Mesendoderm (in vitro differentiated cells): Measurements from ENCODE around the gene KRTAP12-3.

Source experiments
- DNase-seq: peaks from one replicate; pipeline ENCODE4 v3.0.0; 2013
- H2AK5ac ChIP-seq: 2 replicates; pipeline ENCODE4 v1.6.1; 2013; ENCODE audit warnings: low read length, inconsistent platforms
- H2BK120ac ChIP-seq: 2 replicates; pipeline ENCODE4 v1.6.1; 2013; ENCODE audit warnings: low read depth, mild to moderate bottlenecking, low read length, moderate library complexity, mixed read lengths
- H2BK15ac ChIP-seq: replicated peaks from 2 replicates; pipeline ENCODE4 v1.6.1; 2013; ENCODE audit warnings: low read depth, mild to moderate bottlenecking, moderate library complexity
- H2BK5ac ChIP-seq: 2 replicates; pipeline ENCODE4 v1.6.1; 2013; ENCODE audit warnings: low read length, inconsistent platforms
- H3K18ac ChIP-seq: 2 replicates; pipeline ENCODE4 v1.6.1; 2013; ENCODE audit warnings: mild to moderate bottlenecking, low read length, mixed read lengths
- H3K23ac ChIP-seq: one replicate; pipeline ENCODE4 v1.6.1; 2013; ENCODE audit warnings: low read length
- H3K27ac ChIP-seq: 2 replicates; pipeline ENCODE4 v1.5.1; 2013; ENCODE audit warnings: low read depth, mild to moderate bottlenecking, inconsistent platforms, low read length, moderate library complexity
- H3K27me3 ChIP-seq: 2 replicates; pipeline ENCODE4 v1.6.1; 2013; ENCODE audit warnings: low read length, control low read depth, mild to moderate bottlenecking, inconsistent platforms; ENCODE audit not compliant: insufficient read depth, poor library complexity
- H3K36me3 ChIP-seq: 2 replicates; pipeline ENCODE4 v1.6.1; 2013; ENCODE audit warnings: low read length, inconsistent platforms; ENCODE audit not compliant: control insufficient read depth, insufficient read depth
- H3K4ac ChIP-seq: one replicate; pipeline ENCODE4 v1.6.1; 2013; ENCODE audit warnings: low read depth, mild to moderate bottlenecking, low read length, moderate library complexity
- H3K4me1 ChIP-seq: 2 replicates; pipeline ENCODE4 v1.6.1; 2013; ENCODE audit warnings: low read depth, low read length, inconsistent platforms; ENCODE audit not compliant: control insufficient read depth
- H3K4me2 ChIP-seq: 2 replicates; pipeline ENCODE4 v1.6.1; 2013; ENCODE audit warnings: low read length
- H3K4me3 ChIP-seq: 2 replicates; pipeline ENCODE4 v1.5.1; 2013; ENCODE audit warnings: mild to moderate bottlenecking, low read length
- H3K56ac ChIP-seq: one replicate; pipeline ENCODE4 v1.6.1; 2013; ENCODE audit warnings: low read length
- H3K79me1 ChIP-seq: 2 replicates; pipeline ENCODE4 v1.6.1; 2013; ENCODE audit warnings: low read length, inconsistent platforms
- H3K79me2 ChIP-seq: 2 replicates; pipeline ENCODE4 v1.6.1; 2013; ENCODE audit warnings: mild to moderate bottlenecking, low read length; ENCODE audit not compliant: control insufficient read depth, insufficient read depth
- H3K9ac ChIP-seq: 2 replicates; pipeline ENCODE4 v1.6.1; 2013; ENCODE audit warnings: low read length, inconsistent platforms
- H4K5ac ChIP-seq: one replicate; pipeline ENCODE4 v1.6.1; 2013; ENCODE audit warnings: low read length
- H4K8ac ChIP-seq: one replicate; pipeline ENCODE4 v1.6.1; 2013; ENCODE audit warnings: low read depth, mild to moderate bottlenecking, control low read depth, low read length, moderate library complexity
- WGBS: extraction: QIAGEN DNeasy Blood & Tissue Kit; methylation state at CpG from one replicate; pipeline ENCODE4 v1.1.7; 2013; ENCODE audit warnings: low lambda C conversion rate, missing lambda C conversion rate; ENCODE audit not compliant: insufficient coverage; ENCODE audit errors: extremely low coverage; 5-methylcytosine and 5-hydroxymethylcytosine counted together

The KRTAP12-3 gene

GRCh38 chr21:44612669-44613229 lies 45.0 kb upstream of the KRTAP12-3 start:
- no peak overlapping the region for H3K23ac ChIP-seq
- H3K79me2 ChIP-seq = no peaks in the 10 kb centered on the region
- no peak overlapping the region for H2BK120ac ChIP-seq
- no peak overlapping the region for H3K4ac ChIP-seq
- no peaks in the 10 kb centered on the region for H3K79me1 ChIP-seq
- no peak overlapping the region for H3K18ac ChIP-seq
- H3K9ac ChIP-seq = no peak overlapping the region
- H3K56ac ChIP-seq = no peak overlapping the region
- no peak overlapping the region for H2AK5ac ChIP-seq
- no CpG with 5 or more reads among the region's 13 CpGs for WGBS
- H2BK5ac ChIP-seq = no peak overlapping the region
- H4K5ac ChIP-seq = no peak overlapping the region
- H3K27me3 ChIP-seq = no peaks in the 10 kb centered on the region
- H3K4me2 ChIP-seq = no peak overlapping the region
- no peak overlapping the region for H3K4me3 ChIP-seq
- no peak overlapping the region for H2BK15ac ChIP-seq
- H4K8ac ChIP-seq = no peak overlapping the region
- H3K36me3 ChIP-seq = no peaks in the 10 kb centered on the region
- H3K4me1 ChIP-seq = no peaks in the 10 kb centered on the region
- no peak for DNase-seq
- no peak overlapping the region for H3K27ac ChIP-seq

- Histone ChIP-seq H3K4ac (no peak overlapping the region), H3K27ac (no peak overlapping the region), H3K79me1 (no peaks in the 10 kb centered on the region), H3K4me1 (no peaks in the 10 kb centered on the region), H3K18ac (no peak overlapping the region), H3K23ac (no peak overlapping the region), H2BK15ac (no peak overlapping the region), H2BK120ac (no peak overlapping the region), H2BK5ac (no peak overlapping the region), H2AK5ac (no peak overlapping the region), H3K27me3 (no peaks in the 10 kb centered on the region), H3K56ac (no peak overlapping the region), H3K79me2 (no peaks in the 10 kb centered on the region), H3K4me3 (no peak overlapping the region), H3K4me2 (no peak overlapping the region), H3K36me3 (no peaks in the 10 kb centered on the region), H4K5ac (no peak overlapping the region), H4K8ac (no peak overlapping the region), H3K9ac (no peak overlapping the region)
- no peak for DNase-seq
- WGBS = no CpG with 5 or more reads among the region's 26 CpGs
These were observed 44.2 kb upstream of the KRTAP12-3 start for GRCh38 chr21:44613386-44614155.

GRCh38 chr21:44614161-44614631 lies 43.5 kb upstream of the KRTAP12-3 start:
- H2BK15ac ChIP-seq = no peak overlapping the region

GRCh38 chr21:44614961-44615391 lies 42.8 kb upstream of the KRTAP12-3 start:
- no peaks in the 10 kb centered on the region for H3K79me2 ChIP-seq
- DNase-seq = no peak
- H3K9ac ChIP-seq = no peak overlapping the region
- no peak overlapping the region for H3K27ac ChIP-seq
- H3K36me3 ChIP-seq = no peaks in the 10 kb centered on the region
- no peak overlapping the region for H3K23ac ChIP-seq
- no peak overlapping the region for H2BK15ac ChIP-seq
- H3K27me3 ChIP-seq = no peaks in the 10 kb centered on the region
- no peak overlapping the region for H3K4me3 ChIP-seq
- H2BK5ac ChIP-seq = no peak overlapping the region
- H3K4me2 ChIP-seq = no peak overlapping the region
- no peaks in the 10 kb centered on the region for H3K79me1 ChIP-seq
- H3K4ac ChIP-seq = no peak overlapping the region
- no peak overlapping the region for H2AK5ac ChIP-seq
- no peak overlapping the region for H4K8ac ChIP-seq
- no CpG with 5 or more reads among the region's 28 CpGs for WGBS
- H3K56ac ChIP-seq = no peak overlapping the region
- H3K18ac ChIP-seq = no peak overlapping the region
- peaks cover 4% of the 10 kb centered on the region for H3K4me1 ChIP-seq
- no peak overlapping the region for H2BK120ac ChIP-seq
- H4K5ac ChIP-seq = no peak overlapping the region

More at GRCh38 chr21:44614161-44614631, 43.5 kb upstream of the KRTAP12-3 start:
- Histone ChIP-seq H3K4me2 (no peak overlapping the region), H3K4me1 (peaks cover 4% of the 10 kb centered on the region), H4K5ac (no peak overlapping the region), H3K4me3 (no peak overlapping the region), H3K79me1 (no peaks in the 10 kb centered on the region), H3K36me3 (no peaks in the 10 kb centered on the region), H4K8ac (no peak overlapping the region), H3K56ac (no peak overlapping the region), H3K23ac (no peak overlapping the region), H3K4ac (no peak overlapping the region), H3K79me2 (no peaks in the 10 kb centered on the region), H2BK120ac (no peak overlapping the region), H2AK5ac (no peak overlapping the region), H3K18ac (no peak overlapping the region), H2BK5ac (no peak overlapping the region), H3K9ac (no peak overlapping the region), H3K27me3 (no peaks in the 10 kb centered on the region), H3K27ac (no peak overlapping the region)
- WGBS = no CpG with 5 or more reads among the region's 20 CpGs
- DNase-seq = no peak

- H3K4me1 ChIP-seq = peaks cover 4% of the 10 kb centered on the region
- no peaks in the 10 kb centered on the region for H3K36me3 ChIP-seq
- no peak overlapping the region for H2BK120ac ChIP-seq
- no peaks in the 10 kb centered on the region for H3K79me2 ChIP-seq
- no peak overlapping the region for H2BK5ac ChIP-seq
- H3K9ac ChIP-seq = no peak overlapping the region
- no peak overlapping the region for H3K18ac ChIP-seq
- no peak overlapping the region for H3K4me3 ChIP-seq
- no peak overlapping the region for H4K5ac ChIP-seq
- H3K23ac ChIP-seq = no peak overlapping the region
- H3K4me2 ChIP-seq = no peak overlapping the region
- no peak overlapping the region for H3K27ac ChIP-seq
- no peaks in the 10 kb centered on the region for H3K79me1 ChIP-seq
- no peak overlapping the region for H2BK15ac ChIP-seq
- no peaks in the 10 kb centered on the region for H3K27me3 ChIP-seq
- H3K4ac ChIP-seq = no peak overlapping the region
- H2AK5ac ChIP-seq = no peak overlapping the region
- no peak overlapping the region for H3K56ac ChIP-seq
- no peak for DNase-seq
- no CpG with 5 or more reads among the region's 8 CpGs for WGBS
- no peak overlapping the region for H4K8ac ChIP-seq
These were observed 42.3 kb upstream of the KRTAP12-3 start for GRCh38 chr21:44615466-44615865.
